Measurements from ENCODE around the gene FAM120C.

FAM120C gene, protein sequence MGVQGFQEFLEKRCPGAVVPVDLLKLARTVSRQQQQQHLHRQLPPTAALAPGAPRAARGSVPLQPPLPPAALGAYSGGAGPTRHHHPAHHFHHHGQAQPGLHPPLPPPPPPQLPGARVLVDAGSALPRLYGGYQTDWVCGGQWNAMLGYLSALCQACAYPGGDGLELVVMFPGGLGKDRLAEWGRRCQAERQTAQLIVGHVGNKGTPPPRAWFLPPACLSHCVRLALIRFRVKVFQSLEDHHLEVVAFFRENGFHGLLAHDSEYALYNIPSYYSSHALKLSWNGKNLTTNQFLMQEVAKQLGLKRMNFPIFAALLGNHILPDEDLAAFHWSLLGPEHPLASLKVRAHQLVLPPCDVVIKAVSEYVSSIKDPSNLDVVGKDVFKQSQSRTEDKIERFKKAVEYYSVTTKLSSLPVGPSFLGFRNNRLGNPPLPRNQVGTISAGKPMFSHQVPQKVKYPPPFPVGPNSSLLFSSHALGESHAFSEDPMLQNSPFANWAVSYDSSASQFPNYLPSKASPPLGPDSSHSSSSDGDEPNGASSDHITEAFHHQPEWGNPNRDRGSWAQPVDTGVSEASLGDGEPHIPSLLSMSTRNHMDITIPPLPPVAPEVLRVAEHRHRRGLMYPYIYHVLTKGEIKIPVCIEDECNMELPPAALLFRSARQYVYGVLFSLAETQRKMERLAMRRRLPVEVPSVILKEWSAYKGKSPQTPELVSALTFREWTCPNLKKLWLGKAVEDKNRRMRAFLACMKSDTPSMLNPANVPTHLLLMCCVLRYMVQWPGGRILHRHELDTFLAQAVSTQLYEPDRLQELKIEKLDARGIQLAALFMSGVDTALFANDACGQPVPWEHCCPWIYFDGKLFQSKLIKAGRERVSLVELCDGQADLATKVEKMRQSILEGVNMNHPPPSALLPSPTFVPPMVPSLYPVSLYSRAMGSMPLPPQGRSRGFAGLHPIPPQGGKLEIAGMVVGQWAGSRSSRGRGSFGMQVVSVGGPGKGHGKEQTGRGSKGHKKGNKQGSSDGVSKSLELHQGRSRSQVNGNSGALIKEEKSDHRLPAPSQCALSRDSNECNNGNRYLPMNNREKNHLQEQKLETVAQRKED

DNA sequence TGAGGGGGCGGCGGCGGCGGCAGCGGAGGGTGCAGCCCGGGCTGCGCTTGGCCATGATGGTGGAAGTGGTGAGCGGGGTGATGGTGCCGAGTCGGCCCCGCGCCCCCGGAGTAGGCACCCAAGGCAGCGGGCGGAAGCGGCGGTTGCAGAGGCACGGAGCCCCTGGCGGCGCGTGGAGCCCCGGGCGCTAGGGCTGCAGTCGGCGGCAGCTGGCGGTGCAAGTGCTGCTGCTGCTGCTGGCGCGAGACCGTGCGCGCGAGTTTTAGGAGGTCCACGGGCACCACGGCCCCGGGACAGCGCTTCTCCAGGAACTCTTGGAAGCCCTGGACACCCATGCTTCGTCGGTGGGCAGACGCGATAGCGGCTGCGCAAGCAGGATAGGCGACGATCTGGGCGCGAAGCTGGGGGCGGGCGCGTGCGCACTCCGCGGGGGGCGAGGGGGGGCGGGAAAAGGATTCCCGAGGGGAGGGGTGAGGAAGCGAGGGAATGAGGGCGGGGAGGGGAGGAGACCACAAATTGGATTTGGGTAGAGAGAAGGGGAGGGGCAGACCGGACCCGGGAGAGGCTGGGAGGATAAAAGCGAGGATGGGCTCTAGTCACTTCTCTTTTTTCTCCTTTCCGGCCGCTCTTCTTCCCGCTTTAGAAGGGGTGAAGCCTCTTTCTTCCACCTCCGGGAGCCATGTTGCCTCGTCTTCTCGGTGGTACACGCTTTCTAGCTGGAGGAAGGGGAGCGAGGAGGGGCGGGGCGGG lies at the start of gene FAM120C:
Gene FAM120C (minus strand): TSS at position 391 of the 750 bp plus-strand sequence. CDS start 56 bp downstream, at position 335.
- peak within 1 kb of the TSS; percentile 94 for H3K27ac ChIP-seq

DNA sequence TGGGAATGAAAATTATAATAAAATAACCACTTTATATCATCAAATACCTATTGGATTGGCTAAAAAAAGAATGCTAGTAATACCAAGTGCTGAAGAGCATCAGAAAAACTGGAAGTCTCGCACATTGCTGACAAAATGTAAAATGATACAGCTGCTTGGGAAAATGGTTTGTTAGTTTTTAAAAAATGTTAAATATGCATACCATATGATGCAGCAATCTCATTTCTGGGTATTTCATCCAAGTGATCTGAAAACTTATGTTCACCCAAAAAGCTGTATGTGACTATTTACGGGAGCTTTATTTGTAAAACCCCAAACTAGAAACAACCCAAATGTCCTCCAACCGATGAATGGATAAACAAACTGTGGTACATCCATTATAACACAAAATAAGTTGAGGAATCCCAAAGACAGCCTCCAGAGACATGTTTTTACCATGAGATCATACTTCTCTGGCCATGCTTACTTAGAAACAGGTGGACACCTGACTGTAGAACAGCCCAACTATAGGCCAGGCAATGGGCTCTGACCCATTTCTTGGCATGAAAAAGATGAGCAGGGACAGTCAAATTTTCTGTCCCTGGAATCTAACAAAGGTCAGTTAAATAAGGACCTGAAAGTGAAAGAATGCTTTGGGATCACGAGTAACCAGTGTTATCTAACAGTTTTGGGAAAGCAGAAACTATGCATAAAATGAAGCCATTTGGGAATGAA lies 47.5 kb upstream of the FAM120C start:
- no peak for TF ChIP-seq FOXP2 (optimal IDR thresholded peaks at IDR 0.05; ENCODE audit: control extremely low read depth, extremely low read length, insufficient read depth)
- TF ChIP-seq POLR2AphosphoS5 (IDR thresholded peaks at IDR 0.05; ENCODE audit: borderline replicate concordance, low read depth, low read length): no peak
- no peak for TF ChIP-seq EZH2 (IDR thresholded peaks at IDR 0.05)
- H3K9ac ChIP-seq (ENCODE audit: insufficient read length): no peak overlapping the region
- H3K27ac ChIP-seq: no peak overlapping the region
- no peak for DNase-seq (ENCODE audit: low read depth, low spot score)
- no peak overlapping the region for H3K4me3 ChIP-seq
- peaks cover 5% of the 10 kb centered on the region for H3K36me3 ChIP-seq (ENCODE audit: insufficient read depth, low read length)
- H3K9me3 ChIP-seq (ENCODE audit: low read depth, low read length): no peaks in the 10 kb centered on the region

More for the DNA sequence above, at the start of gene FAM120C:
- H3K36me3 ChIP-seq (ENCODE audit: insufficient read depth, low read length): no peaks in the 10 kb centered on the region
- peak within 1 kb of the TSS; percentile 83 for H3K4me3 ChIP-seq
- H3K9me3 ChIP-seq (ENCODE audit: low read depth, low read length): no peaks in the 10 kb centered on the region
- TF ChIP-seq FOXP2 (optimal IDR thresholded peaks at IDR 0.05; ENCODE audit: control extremely low read depth, extremely low read length, insufficient read depth) (no peak), POLR2AphosphoS5 (IDR thresholded peaks at IDR 0.05; ENCODE audit: borderline replicate concordance, low read depth, low read length) (peak; percentile 61; the same call in 1 of the 2 replicates)
- peak; percentile 48 for DNase-seq (ENCODE audit: low read depth, low spot score)
- peak within 1 kb of the TSS; percentile 85 for H3K9ac ChIP-seq (ENCODE audit: insufficient read length)

DNA sequence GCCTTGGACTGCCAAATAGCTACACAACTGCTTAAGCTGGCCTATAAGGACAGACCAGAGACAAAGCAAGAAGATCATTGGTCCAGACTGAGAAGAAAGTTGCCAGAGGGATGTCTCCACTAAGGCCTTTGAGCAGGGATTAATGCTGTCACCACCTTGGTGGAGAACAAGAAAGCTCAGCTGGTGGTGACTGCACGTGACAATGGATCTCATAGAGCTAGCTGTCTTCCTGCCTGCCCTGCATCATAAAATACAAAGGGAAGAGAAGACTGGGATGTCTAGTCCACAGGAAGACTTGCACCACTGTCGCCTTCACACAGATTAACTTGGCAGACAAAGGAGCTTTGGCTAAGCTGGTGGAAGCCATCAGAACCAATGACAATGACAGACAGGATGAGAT lies 40.5 kb upstream of the FAM120C start:
- Histone ChIP-seq H3K9ac (ENCODE audit: insufficient read length) (no peak overlapping the region), H3K4me3 (no peak overlapping the region), H3K27ac (no peak overlapping the region), H3K36me3 (ENCODE audit: insufficient read depth, low read length) (peaks cover 5% of the 10 kb centered on the region), H3K9me3 (ENCODE audit: low read depth, low read length) (no peaks in the 10 kb centered on the region)
- DNase-seq (ENCODE audit: low read depth, low spot score): no peak
- TF ChIP-seq FOXP2 (optimal IDR thresholded peaks at IDR 0.05; ENCODE audit: control extremely low read depth, extremely low read length, insufficient read depth): no peak
- TF ChIP-seq POLR2AphosphoS5 (IDR thresholded peaks at IDR 0.05; ENCODE audit: borderline replicate concordance, low read depth, low read length): no peak
- no peak for TF ChIP-seq EZH2 (IDR thresholded peaks at IDR 0.05)

DNA sequence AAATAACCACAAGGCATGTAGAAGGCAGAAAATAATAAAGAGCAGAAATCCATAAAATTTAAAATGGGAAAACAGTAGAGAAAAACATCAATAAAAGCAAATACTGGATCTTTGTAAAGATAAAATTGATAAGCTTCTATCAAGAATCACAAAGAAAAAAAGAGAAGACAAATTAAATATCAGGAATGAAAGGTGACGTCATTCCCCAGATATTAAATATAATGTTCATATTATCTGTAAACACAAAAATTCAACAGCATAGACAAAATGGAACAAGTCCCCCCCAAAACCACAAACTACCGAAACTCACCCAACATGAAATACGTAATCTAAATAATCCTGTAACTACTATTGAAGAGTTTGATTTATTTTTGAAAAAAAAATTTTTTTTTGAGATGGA lies 30.5 kb upstream of the FAM120C start:
- Histone ChIP-seq H3K9me3 (ENCODE audit: low read depth, low read length) (no peaks in the 10 kb centered on the region), H3K9ac (ENCODE audit: insufficient read length) (no peak overlapping the region), H3K4me3 (no peak overlapping the region), H3K27ac (no peak overlapping the region), H3K36me3 (ENCODE audit: insufficient read depth, low read length) (no peaks in the 10 kb centered on the region)
- DNase-seq (ENCODE audit: low read depth, low spot score): no peak
- no peak for TF ChIP-seq EZH2 (IDR thresholded peaks at IDR 0.05)
- TF ChIP-seq POLR2AphosphoS5 (IDR thresholded peaks at IDR 0.05; ENCODE audit: borderline replicate concordance, low read depth, low read length): no peak
- TF ChIP-seq FOXP2 (optimal IDR thresholded peaks at IDR 0.05; ENCODE audit: control extremely low read depth, extremely low read length, insufficient read depth): no peak

DNA sequence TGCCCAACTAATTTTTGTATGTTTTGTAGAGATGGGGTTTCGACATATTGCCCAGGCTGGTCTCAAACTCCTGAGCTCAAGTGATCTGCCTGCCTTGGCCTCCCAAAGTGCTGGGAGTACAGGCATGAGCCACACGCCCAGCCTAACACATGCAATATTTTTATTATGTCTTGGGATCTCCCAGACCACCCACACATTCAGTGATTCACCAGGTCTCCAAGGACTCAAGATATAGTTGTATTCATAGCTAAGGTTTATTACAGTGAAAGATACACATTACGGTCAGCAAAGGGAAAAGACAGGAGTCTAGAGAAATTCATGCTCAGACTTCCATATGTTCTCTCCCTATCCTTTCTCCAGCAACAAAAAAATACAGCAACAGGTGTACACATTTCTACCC lies 25.5 kb upstream of the FAM120C start:
- TF ChIP-seq FOXP2 (optimal IDR thresholded peaks at IDR 0.05; ENCODE audit: control extremely low read depth, extremely low read length, insufficient read depth) (no peak), POLR2AphosphoS5 (IDR thresholded peaks at IDR 0.05; ENCODE audit: borderline replicate concordance, low read depth, low read length) (no peak), EZH2 (IDR thresholded peaks at IDR 0.05) (no peak)
- no peaks in the 10 kb centered on the region for H3K9me3 ChIP-seq (ENCODE audit: low read depth, low read length)
- no peak overlapping the region for H3K9ac ChIP-seq (ENCODE audit: insufficient read length)
- no peak for DNase-seq (ENCODE audit: low read depth, low spot score)
- H3K27ac ChIP-seq: no peak overlapping the region
- no peak overlapping the region for H3K4me3 ChIP-seq
- no peaks in the 10 kb centered on the region for H3K36me3 ChIP-seq (ENCODE audit: insufficient read depth, low read length)

DNA sequence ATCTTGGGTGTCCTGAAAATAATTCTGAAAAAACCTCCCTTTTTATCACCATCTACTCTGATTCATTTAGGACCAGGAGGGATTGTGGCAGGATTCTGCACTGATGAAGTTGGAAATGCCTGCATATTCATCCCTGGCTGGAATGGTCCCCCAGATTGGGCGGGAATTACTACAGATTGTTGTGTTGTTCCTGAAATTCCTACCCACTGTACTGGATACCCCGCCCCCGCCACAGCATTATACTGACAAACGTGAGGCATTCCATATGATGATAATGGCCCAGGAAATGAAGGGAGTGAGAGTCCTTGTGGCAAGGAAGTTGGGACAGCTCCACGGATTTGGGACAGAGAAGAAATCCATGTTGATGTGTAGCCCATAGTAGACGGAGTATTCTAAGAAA lies 15.2 kb upstream of the FAM120C start:
- Histone ChIP-seq H3K9ac (ENCODE audit: insufficient read length) (no peak overlapping the region), H3K27ac (no peak overlapping the region), H3K36me3 (ENCODE audit: insufficient read depth, low read length) (no peaks in the 10 kb centered on the region), H3K9me3 (ENCODE audit: low read depth, low read length) (no peaks in the 10 kb centered on the region), H3K4me3 (no peak overlapping the region)
- DNase-seq (ENCODE audit: low read depth, low spot score): no peak
- TF ChIP-seq FOXP2 (optimal IDR thresholded peaks at IDR 0.05; ENCODE audit: control extremely low read depth, extremely low read length, insufficient read depth) (no peak), EZH2 (IDR thresholded peaks at IDR 0.05) (no peak), POLR2AphosphoS5 (IDR thresholded peaks at IDR 0.05; ENCODE audit: borderline replicate concordance, low read depth, low read length) (no peak)

DNA sequence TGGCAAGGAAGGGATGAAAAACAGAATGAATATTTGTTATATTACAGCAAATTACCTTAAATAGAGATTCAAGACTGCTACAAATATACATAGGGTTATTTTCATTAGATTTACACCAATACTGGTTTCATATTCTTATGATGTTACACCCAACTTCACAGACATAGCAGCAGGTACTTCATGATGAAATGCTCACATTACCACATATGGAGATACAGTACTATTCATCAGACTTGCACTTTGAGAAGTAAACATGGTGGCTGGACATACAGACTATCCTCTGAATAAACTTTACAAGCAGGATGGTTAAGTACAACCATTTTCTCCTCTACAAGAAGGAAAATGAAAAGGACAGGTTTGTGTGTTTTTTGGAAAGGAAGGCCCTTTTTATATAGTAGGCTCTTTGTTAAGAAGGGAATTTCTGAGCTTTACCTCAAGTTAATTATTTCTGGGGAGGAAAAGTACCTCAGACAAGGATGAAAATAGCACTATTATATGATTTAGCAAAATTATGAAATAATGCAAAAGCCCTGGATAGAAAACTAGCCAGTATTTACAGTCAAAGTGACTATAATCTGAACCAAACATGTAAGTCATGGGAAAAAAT lies 12.0 kb upstream of the FAM120C start:
- Histone ChIP-seq H3K9ac (ENCODE audit: insufficient read length) (no peak overlapping the region), H3K9me3 (ENCODE audit: low read depth, low read length) (no peaks in the 10 kb centered on the region), H3K4me3 (no peak overlapping the region), H3K36me3 (ENCODE audit: insufficient read depth, low read length) (no peaks in the 10 kb centered on the region), H3K27ac (no peak overlapping the region)
- TF ChIP-seq FOXP2 (optimal IDR thresholded peaks at IDR 0.05; ENCODE audit: control extremely low read depth, extremely low read length, insufficient read depth): no peak
- TF ChIP-seq EZH2 (IDR thresholded peaks at IDR 0.05): no peak
- no peak for TF ChIP-seq POLR2AphosphoS5 (IDR thresholded peaks at IDR 0.05; ENCODE audit: borderline replicate concordance, low read depth, low read length)
- no peak for DNase-seq (ENCODE audit: low read depth, low spot score)
